ENCODE results near the gene BCL2L1.
A peak's percentile ranks its signal among the peaks of the same experiment; 100 is the strongest.
"Not testable (repeated sequence)": the region's sequence is repeated elsewhere in the genome, so short reads cannot be mapped to it uniquely, and the experiment has no call there.

BCL2L1 gene

DNA sequence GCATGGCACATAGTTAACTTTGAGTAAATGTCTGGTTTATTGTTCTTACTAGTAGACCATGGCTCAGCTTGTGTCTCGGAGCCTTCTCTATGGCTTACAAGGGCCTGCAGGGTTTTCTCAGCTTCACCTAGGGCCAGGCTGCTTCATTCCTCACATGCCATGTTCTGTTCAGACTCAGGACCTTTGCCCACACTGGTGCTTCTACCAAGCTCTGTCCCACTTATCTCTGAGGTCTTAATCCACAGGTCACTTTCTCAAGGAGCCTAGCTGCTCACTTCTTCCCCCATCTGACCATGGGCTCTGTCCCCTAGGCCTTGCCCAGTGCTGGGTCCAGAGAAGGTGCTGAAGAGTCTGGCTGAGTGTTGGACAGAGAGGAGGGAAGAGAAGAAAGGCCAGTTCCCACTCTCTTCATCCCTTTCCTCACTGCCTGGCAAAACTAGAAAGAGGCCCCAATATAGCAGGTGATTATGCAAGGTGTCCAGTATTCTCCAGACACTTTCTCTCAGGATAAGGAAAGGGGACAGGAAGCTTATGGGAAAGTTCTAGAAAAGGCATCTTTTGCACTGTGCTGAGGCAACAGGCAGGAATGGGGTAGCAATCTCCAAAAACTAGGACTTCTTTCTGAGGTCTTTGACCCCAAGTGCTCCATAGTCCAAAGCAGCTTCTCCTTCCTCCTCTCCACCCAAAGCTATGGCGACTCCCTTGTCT is 45.0 kb downstream of the BCL2L1 start:
- DNase-seq (ENCODE audit: low read depth in 2 of 3, low spot score in 1 of 3), result no peak

DNA sequence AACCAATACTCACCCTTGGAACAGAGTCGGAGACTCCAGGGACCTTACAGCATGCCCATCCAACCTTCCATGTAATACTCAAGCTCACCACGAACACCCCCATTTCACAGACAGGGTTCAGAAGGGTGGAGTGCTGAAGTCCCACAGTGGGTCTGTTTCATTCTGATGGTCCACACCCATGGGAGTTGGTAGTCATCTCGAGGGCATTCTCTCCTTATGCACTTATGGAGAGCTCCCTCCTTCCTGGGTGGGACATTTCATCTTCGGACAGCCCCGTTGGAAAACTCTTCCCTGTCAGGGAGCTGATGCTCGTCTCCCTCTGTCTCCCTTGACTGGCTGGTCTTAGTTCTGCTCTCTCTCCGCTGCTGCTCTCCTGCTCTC is 46.1 kb downstream of the BCL2L1 start:
- DNase-seq (ENCODE audit: low read depth in 2 of 3, low spot score in 1 of 3), result no peak

DNA sequence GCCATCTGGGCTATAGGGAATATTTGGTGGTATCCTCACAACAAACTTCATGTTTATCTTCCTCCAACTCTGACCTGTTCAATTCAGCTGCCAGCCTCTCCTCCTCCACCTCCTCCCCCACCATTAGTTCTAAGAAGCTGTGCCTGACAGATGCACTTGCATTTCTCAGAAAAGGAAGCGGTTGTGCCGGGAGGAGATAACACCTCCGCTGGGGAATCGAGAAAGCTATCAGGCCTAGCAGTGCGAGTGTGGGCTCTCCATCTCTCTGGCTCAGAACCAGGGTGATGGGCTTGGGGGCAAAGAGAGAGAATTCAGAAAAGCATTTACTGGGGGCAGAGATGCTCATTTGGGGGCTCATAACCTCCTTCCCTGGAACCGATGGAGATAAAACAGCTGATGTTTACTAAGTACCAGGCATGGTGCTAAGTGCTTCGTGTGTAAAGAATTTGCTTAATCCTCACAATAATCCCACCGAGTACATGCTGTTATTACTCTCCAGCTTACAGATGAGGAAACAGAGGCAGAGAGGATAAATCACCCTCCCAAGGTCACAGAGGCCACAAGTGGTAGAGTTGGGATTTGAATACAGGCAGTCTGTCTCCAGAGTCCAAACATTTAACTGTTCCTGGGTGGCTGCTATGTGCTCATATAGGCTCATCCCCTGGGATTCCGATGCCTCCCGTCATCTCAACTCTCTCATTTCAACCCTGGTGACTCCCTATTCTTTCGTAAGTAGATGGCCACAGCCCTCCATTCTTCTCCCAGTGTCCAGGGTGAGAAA is 46.6 kb downstream of the BCL2L1 start:
- DNase-seq (ENCODE audit: low read depth in 2 of 3, low spot score in 1 of 3), result peak; percentile 50 to 69 (median 57)

DNA sequence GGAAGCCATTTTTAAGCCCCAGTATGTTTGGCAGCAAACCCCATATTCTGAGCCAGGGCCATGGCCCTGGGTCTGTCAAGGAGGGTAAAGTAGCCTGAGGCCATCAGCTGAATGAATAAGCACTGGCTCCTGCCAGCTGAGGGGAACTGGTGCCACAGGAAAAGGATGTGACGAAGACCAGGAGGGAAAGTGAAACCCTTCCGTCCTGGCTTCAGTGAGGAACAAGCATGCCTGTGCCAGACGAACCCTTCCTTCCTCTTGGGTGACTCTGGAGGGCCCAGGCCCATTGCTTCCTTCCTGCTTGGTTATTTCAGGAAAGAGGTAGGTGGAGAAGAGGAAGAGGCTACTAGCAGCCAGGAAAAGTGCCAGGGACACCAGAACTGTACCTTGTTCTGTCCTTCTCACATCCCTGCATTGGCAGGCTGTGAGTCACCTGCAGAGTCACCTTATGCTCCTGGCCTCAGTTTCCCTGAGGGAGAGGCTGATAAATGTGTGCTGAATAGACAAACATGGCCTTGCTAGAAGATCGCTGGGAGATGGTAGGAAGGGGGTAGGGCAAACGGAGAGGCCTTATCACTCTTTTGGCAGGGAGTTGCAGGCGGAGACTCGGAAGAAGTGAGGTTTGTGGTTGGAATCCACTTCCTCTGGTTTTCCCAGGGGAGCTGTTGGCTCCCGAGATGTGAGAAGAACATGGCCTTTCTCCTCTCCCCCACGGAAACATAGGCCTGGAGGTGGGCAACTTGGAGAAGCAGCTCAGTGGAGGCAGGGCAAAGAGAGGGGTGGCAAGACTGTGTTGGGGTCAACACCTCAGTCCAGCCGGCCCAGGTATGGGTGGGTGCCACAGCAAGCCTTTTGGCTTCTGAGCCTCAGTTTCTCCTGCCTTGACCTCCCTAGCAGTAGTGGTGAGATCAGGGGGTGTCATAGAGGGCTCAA is 47.5 kb downstream of the BCL2L1 start:
- DNase-seq (ENCODE audit: low read depth in 2 of 3, low spot score in 1 of 3), result peak; percentile 48 to 62 (median 52)

DNA sequence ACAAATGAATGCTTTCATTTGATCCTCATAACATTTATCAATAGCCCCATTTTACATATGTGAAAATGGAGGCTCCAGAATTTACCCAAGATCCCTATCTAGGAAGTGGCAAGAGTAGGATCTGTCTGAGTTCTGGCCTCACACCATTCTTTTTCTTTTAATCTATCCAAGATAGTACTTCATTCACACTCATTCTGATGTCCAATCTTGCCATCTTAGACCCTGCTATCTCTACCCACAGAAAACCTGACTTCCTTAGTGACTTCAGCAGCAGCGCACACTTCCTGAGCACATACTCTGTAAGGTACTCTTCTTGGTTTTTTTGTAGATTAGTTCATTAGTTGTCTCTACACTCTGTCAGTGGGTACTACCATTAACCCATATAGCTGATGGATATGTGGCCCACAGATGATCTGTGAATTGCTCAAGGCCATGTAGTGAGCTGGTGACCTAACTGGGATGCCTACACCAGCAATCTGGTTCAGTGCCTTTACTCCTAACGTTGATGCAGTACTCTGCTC is 48.7 kb downstream of the BCL2L1 start:
- DNase-seq (ENCODE audit: low read depth in 2 of 3, low spot score in 1 of 3), result no peak

DNA sequence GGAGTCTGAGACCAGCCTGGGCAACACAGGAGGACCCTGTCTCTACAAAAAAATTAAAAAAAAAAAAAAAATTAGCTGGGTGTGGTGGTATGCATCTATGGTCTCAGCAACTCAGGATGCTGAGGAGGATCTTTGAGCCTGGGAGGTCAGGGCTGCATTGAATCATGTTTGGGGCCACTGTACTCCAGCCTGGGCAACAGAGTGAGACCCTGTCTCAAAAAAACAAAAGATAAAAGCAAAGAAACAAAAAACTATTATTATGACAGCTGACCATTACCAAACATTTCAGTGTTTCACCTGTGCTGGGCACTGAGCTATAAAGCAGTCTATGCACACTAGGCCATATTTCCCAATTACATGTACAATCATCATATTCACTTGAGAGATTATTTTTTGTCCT is 49.2 kb downstream of the BCL2L1 start:
- DNase-seq (ENCODE audit: low read depth in 2 of 3, low spot score in 1 of 3), result no peak

DNA sequence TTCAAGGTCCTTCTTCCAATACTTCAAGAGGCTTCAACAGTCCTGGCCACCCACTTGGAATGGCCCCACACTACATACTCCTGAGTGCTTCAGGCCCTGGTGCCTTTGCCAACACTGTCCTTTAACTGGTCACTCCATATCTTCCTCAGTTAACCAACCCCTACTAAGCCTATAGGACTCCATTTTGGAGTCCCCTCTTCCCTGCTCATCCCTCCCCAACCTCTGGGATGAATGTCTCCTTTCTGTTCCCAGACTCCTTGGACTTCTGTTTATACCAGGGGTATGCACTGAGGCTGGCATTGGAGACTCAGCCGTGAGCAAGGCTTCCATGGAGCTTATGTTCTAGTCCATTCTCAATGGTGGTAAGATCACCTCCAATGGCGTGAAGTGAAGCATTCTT is 51.3 kb downstream of the BCL2L1 start:
- DNase-seq (ENCODE audit: low read depth in 2 of 3, low spot score in 1 of 3), result no peak

DNA sequence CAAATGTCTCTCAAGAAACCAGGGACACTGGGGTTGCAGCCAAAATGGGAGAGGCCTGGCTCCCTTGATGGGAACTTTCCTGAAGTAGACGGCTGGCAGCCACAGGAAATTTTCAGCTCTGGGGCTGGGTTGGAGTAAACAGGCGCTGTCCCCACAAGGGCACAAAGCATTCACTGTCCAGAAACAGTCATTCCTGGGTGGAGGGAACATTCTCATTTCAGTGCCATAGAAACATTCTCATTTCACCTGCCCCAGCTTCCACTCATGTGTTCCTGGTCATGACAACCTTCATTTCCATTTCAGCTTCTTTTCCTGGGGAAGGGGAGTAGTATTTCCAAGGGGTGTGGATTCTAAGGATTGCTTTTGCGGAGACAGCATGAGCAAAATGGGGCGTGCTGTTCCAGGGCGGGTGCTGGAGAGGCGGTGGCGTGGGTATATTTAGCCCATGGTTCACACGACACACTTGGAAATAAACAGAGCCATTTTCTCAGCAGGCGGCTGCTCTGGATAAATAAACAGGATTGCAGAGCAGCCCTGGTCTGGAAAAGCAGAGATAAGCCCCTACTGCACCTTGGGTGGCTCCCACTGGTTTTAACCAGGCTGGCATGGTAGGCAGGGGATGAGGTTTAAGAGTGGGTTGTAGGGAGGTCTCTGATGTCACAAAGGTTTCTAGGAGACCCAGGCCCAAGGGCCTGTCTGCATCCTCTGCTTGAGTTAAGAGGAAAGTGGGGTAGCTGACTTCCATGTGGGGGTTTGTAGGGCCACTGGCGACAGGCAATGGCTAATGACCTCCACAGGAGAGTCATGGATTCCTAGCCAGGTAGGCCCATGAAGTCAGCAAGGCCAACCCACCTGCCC is 52.1 kb downstream of the BCL2L1 start:
- DNase-seq (ENCODE audit: low read depth in 2 of 3, low spot score in 1 of 3), result no peak

DNA sequence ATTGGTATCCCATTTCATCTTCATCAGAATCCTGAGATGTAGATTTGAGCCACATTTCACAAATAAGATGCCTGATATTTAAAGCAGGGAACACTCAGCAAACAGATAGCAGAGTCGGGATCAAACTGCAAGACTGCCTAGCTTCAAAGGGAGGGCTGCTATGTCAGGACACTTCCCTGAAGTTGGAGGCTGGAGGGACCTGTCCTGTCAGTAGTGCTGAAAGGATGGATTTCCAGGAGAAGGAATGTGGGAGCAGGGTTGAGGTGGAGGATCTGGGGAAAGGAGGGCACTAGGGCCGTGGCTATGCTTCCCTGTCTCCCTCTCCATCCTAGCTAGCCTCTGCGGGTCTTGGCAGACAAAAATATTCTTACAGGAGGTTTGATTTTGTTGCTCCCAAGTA is 52.8 kb downstream of the BCL2L1 start:
- no peak for DNase-seq (ENCODE audit: low read depth in 2 of 3, low spot score in 1 of 3)

DNA sequence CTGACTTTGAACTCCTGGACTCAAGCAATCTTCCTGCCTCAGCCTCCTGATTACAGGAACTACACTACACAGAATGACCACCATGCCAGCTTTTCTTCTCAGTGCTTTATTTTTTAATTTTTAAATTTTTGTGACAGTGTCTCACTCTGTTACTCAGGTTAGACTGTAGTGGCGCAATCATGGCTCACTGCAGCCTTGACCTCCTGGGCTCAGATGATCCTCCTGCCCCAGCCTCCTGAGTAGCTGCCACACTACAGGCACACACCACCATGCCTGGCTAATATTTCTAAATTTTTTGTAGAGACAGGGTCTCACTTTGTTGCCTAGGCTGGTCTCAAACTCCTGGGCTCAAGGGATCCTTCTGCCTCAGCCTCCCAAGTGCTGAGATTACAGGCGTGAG is 53.7 kb downstream of the BCL2L1 start:
- DNase-seq (ENCODE audit: low read depth in 2 of 3, low spot score in 1 of 3), result not testable (repeated sequence)

DNA sequence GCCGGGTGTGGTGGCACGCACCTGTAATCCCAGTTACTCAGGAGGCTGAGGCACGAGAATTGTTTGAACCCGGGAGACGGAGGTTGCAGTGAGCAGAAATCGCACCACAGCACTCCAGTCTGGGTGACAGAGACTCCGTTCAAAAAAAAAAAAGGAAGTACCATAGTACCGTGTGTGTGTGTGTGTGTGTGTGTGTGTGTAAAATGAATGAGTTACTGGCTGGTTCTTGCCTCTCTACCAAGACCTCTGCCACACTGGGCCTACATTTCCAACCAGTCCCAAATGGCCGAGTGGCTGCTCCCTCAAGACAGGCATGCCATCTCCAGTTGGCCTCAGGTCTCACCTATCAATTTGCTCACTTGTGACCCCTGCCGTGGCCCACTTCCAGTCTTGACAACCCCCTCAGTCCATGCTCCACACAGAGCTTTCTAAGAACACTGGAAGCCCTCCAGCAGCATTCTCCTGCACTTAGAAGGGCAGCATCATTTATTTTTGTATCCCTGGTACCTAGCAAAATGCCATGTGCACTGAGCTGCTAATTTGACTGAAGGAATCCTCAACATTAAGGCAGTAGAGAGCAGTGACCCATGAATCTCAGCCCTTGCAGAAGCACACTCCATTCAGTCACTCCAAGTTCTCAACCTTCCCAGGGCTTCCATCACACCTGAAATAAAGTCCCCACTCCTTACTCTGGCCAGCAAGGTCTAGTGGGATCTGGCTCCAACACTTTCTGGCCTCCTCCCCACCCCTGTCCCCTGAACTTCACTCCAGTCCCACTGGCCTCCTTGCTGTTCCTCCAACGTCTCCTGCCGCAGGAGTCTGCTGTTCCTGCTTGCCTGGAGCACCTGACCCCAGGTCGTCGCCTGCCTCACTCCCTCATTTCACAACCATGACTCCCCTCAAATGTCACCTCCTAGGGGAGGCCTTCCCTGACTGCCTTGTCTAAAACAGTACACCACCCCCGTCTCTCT is 55.1 kb downstream of the BCL2L1 start:
- no peak for DNase-seq (ENCODE audit: low read depth in 2 of 3, low spot score in 1 of 3)

DNA sequence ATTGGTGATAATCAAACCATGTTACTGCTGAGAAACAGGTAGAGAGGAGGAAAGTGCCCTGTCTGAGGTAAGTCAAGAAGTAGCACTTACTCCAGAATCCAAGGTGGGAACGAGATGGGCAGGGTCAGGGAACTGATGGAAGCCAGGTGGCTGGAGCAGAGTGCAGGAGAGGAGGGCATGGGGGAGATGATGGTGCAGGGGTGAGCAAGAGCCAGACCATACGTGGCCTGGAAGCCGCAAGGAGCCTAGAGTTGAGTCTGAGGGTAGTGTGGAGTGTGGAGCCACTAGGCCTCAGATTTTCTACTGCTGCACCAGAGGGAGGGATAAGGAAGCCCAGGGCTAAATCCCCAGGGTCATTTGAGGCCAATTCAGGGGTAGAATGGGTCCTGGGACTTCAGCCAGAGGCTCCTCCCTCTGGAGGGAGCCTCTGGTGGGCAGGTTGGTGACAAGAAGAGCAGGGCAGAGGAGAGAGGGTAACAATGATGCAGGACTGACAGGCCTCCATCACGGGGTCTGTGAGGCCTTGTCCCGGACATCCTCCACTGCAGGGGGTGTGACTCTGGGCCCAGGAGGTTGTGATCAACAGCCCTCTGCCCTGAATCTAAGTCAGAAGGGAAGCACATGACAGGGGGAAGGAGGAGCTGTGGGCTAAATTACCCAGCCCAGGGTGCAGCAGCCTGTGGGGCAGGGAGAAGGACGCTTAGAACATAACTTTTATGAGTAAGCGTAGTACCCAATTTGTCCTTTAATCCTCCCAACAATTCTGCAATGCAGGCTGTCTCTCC is 56.2 kb downstream of the BCL2L1 start:
- DNase-seq (ENCODE audit: low read depth in 2 of 3, low spot score in 1 of 3), result no peak

DNA sequence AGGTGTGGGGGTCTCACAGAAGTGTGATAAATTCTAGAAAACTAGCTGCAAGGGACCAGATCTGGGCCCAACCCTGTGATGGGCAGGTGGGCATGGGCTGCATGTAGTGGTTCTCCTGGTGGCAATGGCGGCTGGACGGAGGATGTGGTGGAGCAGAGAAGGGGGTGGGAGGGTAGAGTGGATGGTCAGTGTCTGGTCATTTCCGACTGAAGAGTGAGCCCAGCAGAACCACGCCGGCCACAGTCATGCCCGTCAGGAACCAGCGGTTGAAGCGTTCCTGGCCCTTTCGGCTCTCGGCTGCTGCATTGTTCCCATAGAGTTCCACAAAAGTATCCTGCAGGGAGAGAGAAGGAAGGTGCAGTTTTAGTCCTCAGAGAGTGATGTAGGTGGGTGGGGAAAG is 56.9 kb downstream of the BCL2L1 start:
- DNase-seq (ENCODE audit: low read depth in 2 of 3, low spot score in 1 of 3), result no peak

DNA sequence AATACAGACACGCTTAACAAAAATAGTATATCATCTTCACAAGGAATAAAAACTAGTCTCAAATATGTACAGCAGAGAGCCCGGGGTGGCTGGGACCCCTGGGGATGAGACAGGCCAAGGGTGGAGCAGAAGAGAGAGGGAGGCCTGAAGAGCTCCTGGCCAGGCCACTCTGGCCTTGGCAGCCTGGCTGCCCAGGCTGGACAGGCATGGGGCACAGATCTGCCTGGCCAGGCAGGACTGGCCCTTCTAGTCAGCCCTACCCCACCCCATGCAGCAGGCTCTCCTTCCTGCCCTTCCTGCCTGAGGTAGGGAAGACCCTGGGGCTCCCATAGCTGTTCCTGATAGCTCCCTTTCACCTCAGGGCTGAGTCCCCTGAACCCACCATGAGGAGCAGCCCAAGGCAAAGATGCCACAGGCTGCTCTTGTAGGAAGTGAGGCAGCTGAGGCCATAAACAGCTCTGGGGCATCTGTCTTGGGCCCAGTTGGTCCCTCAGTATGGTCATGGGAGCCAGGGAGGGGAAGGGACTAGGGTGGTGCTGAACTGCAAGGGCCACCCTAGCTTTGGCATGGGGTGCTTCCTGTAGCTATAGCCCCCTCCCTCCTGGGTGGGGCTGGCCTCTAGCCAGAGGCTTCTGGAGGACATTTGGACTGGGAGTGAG is 57.8 kb downstream of the BCL2L1 start:
- no peak for DNase-seq (ENCODE audit: low read depth in 2 of 3, low spot score in 1 of 3)

DNA sequence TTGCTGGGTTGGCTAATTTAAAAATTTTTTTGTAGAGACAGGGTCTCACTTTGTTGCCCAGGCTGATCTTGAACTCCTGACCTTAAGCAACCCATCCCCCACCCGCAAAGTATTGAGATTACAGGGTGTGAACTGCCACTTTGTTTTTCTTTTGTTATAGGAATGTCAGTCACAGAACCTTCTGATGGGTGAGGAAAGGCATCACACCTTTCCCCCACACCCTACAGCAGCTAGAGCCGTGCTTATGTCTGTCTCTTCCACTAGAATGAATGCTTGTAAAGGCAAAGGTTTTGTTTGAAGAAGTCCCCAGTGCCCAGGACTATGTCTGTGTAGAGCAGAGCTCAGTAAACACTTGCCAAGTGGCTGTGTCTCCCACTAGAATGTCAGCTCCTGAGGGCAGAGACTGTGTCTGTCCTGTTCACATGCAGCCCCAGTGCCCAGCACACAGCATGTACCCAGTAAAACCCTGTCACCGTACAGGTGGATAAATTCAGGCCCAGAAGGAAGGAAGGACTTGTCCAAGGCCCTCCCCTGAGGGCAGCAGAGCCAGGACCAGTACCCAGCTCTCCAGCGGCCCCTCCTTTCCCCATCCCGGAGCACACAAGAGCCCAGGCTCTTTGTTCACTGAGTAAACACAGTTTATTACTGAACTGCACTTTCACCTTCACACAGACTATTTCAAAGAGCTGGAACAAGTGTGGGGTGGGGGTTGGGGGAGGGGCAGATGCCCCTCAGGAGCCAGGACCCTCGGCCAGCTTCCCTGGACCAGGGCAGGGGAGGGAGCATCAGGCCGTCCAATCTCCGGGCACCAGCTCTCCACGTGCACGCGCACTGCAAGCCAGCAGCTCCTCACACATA is 58.6 kb downstream of the BCL2L1 start:
- no peak for DNase-seq (ENCODE audit: low read depth in 2 of 3, low spot score in 1 of 3)

DNA sequence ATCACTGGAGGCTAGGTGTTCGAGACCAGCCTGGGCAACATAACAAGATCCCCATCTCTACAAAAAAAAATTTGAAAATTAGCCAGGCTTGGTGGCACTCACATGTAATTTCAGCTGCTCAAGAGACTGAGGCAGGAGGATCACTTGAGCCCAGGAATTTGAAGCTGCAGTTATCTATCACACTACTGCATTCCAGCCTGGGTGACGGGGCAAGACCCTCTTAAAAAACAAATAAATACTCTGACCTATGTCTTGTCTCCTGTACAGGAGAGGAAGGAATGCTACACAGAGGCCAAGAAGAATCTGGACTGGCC is 59.2 kb downstream of the BCL2L1 start:
- no peak for DNase-seq (ENCODE audit: low read depth in 2 of 3, low spot score in 1 of 3)

DNA sequence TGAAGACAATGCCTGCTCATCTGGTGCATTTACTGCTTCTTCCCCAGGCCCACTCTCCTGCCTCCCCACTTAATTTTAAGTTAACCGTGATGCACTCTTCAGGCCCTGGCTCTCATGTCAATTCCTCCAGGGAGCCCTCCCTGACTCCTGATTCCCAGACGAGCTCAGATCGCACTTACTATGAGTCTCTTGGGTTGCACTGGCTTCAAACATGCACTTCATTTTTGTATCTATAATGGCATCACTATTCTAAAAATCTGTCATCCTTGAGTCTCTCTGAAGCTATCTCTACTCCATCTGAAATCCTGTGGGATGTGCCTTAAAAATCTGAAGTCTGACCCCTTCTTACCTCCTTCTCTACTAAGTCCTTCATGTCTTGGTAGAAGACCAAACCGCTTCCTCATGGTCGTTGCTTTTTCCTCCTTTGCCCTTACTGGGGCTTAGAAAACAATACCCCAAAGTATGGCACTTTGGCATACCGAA is 60.3 kb downstream of the BCL2L1 start:
- no peak for DNase-seq (ENCODE audit: low read depth in 2 of 3, low spot score in 1 of 3)

Measured in stimulated activated CD4-positive, alpha-beta T cell treated with anti-CD3 and anti-CD28 coated beads, Interleukin-12 subunit alpha, Interleukin-12 subunit beta, amount 100 ng/mL, for 48 hours (primary cell).